ENCODE measurements around the gene IQCN.

DNA sequence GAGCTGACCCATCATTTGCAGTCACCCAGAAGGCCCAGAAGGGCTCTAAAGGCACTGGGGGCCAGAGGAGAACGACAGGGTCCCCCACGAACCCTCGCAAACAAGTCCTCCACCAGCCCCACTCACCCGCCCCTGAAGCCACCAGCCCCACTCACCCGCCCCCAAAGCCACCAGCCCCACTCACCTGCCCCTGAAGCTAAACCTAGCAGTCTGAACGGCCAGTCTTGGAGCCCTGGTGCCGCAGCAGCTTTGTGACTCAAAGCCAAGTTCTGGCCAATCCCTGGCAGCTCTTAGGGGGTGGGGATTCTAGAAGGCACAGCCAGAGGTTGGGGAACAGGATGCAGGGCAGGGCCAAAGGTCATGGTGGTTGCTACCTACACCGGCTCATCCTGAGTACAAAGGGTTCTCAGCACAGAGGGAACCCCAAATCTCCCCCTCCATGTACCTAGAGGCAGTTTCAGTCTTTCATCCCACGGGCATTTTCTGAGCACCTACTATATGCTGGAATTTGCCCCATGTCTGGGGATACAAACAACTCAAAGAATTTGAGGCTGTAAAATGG, at the start of gene IQCN:
- TF ChIP-seq, protein P1, sequence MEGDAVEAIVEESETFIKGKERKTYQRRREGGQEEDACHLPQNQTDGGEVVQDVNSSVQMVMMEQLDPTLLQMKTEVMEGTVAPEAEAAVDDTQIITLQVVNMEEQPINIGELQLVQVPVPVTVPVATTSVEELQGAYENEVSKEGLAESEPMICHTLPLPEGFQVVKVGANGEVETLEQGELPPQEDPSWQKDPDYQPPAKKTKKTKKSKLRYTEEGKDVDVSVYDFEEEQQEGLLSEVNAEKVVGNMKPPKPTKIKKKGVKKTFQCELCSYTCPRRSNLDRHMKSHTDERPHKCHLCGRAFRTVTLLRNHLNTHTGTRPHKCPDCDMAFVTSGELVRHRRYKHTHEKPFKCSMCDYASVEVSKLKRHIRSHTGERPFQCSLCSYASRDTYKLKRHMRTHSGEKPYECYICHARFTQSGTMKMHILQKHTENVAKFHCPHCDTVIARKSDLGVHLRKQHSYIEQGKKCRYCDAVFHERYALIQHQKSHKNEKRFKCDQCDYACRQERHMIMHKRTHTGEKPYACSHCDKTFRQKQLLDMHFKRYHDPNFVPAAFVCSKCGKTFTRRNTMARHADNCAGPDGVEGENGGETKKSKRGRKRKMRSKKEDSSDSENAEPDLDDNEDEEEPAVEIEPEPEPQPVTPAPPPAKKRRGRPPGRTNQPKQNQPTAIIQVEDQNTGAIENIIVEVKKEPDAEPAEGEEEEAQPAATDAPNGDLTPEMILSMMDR (conservative IDR thresholded peaks at IDR 0.05), result no peak
- TF ChIP-seq ZFX (IDR thresholded peaks at IDR 0.05), result no peak

Data from C4-2B (cell line).